ENCODE data around the gene PODXL. TPM values are rescaled to one million over a fixed set of nuclear protein-coding genes. Genes with fewer than 3 reads are reported as not detected.

The PODXL gene
- total RNA-seq, 4 donors from 2014 or later = 7.6 to 44.5 (median 20.2) TPM

GRCh38 chr7:131454498-131454897 is 101.9 kb downstream of the PODXL start:
- no peak for TF ChIP-seq CTCF (IDR thresholded peaks at IDR 0.05; ENCODE audit: low read depth)

Other genes with a start within 250 kb of the PODXL start
- gene MKLN1, start 228.8 kb downstream of the PODXL start, total RNA-seq = 100 to 1,000 TPM in 1 of 4 donors, 10 to 100 TPM in 3; 67.0 to 144 (median 89.2) TPM

Measured in subcutaneous adipose tissue (tissue), 4 donors.